B cell (primary cell): ENCODE results near the gene GRM8. TPM values are rescaled to one million over a fixed set of nuclear protein-coding genes. Genes with fewer than 3 reads are reported as not detected.

Experiments
- ATAC-seq: fragments of 200-7000 bp; cut with Tn5 transposase; one replicate; pipeline ENCODE4 v1.10.0; 2021; ENCODE audit warnings: low read depth, mild to moderate bottlenecking, moderate number of reproducible peaks, moderate library complexity
- CTCF ChIA-PET: fragments of 350-600 bp; sonication (Branson Sonifier 250); formaldehyde crosslinking; loops from one replicate; lab custom pipeline; 2021; ENCODE audit warnings: antibody characterized with exemption, inconsistent platforms; lab: Charles Lee
- POLR2A ChIA-PET: fragments of 350-600 bp; sonication (Branson Sonifier 250); formaldehyde crosslinking; loops from one replicate; lab custom pipeline; 2021; ENCODE audit warnings: antibody characterized with exemption; lab: Charles Lee
- DNase-seq: peaks from one replicate; pipeline ENCODE4 v3.0.0; 2013
- H2AFZ ChIP-seq: 2 replicates; pipeline ENCODE4 v1.6.1; 2012; ENCODE audit warnings: mild to moderate bottlenecking, low read depth, low read length; ENCODE audit not compliant: insufficient read depth, poor library complexity, severe bottlenecking
- H3K27ac ChIP-seq, 2 donors: 1 replicate in 1 of 2; 2 replicates in 1 of 2; pipeline ENCODE4 v1.5.1; 2012 to 2013; ENCODE audit warnings: low read length in 2 of 2, mild to moderate bottlenecking in 2 of 2, moderate library complexity in 1 of 2
- H3K27me3 ChIP-seq, 4 experiments: fragments of 200-600 bp in 1 of 4; sonication (generic) in 1 of 4; replicated peaks in 1 of 4; 1 replicate in 2 of 4; 2 replicates in 2 of 4; pipeline versions ENCODE4 v1.6.1 to v1.7.0; 2013 to 2016; ENCODE audit warnings: low read length in 3 of 4, mild to moderate bottlenecking in 2 of 4, mixed read lengths in 1 of 4, moderate library complexity in 1 of 4; ENCODE audit not compliant: insufficient read depth in 4 of 4, control insufficient read depth in 3 of 4; ENCODE audit errors: control extremely low read depth in 1 of 4
- H3K36me3 ChIP-seq, 2 experiments: replicated peaks in 1 of 2; 1 replicate in 1 of 2; 2 replicates in 1 of 2; pipeline versions ENCODE4 v1.6.1 to v1.7.1; 2013; ENCODE audit warnings: low read length in 1 of 2; ENCODE audit not compliant: insufficient read depth in 2 of 2, control insufficient read depth in 1 of 2; ENCODE audit errors: control extremely low read depth in 1 of 2, extremely low read depth in 1 of 2
- H3K4me1 ChIP-seq, 2 donors: fragments of 200-600 bp in 1 of 2; sonication (generic) in 1 of 2; 1 replicate in 1 of 2; 2 replicates in 1 of 2; pipeline versions ENCODE4 v1.5.1 to v1.6.1; 2013 to 2017; ENCODE audit warnings: low read length in 2 of 2; ENCODE audit not compliant: control insufficient read depth in 2 of 2, insufficient read depth in 2 of 2
- H3K4me2 ChIP-seq: replicated peaks from 2 replicates; pipeline ENCODE3; 2012; ENCODE audit warnings: mild to moderate bottlenecking, low read depth, low read length; ENCODE audit not compliant: poor library complexity, severe bottlenecking
- H3K4me3 ChIP-seq, 5 experiments: fragments of 200-600 bp in 1 of 5; sonication (generic) in 1 of 5; 1 replicate in 3 of 5; 2 replicates in 2 of 5; pipeline versions ENCODE4 v1.5.1 to v1.7.0; 2011 to 2016; ENCODE audit warnings: low read length in 4 of 5, mild to moderate bottlenecking in 4 of 5, low read depth in 2 of 5, control low read depth in 1 of 5, moderate library complexity in 1 of 5; ENCODE audit not compliant: insufficient read depth in 1 of 5; ENCODE audit errors: control extremely low read depth in 1 of 5, extremely low read depth in 1 of 5
- H3K79me2 ChIP-seq: fragments of 200-600 bp; sonication (generic); one replicate; pipeline ENCODE4 v1.6.0; 2016; ENCODE audit warnings: low read length; ENCODE audit not compliant: control insufficient read depth, insufficient read depth
- H3K9ac ChIP-seq: fragments of 200-600 bp; sonication (generic); 2 replicates; pipeline ENCODE4 v1.6.1; 2017; ENCODE audit warnings: mild to moderate bottlenecking, low read length, moderate library complexity
- H3K9me3 ChIP-seq, 3 donors: one replicate each; pipeline versions ENCODE4 v1.6.1 to v1.7.1; 2013; ENCODE audit warnings: low read length in 2 of 3; ENCODE audit not compliant: control insufficient read depth in 2 of 3, insufficient read depth in 1 of 3; ENCODE audit errors: control extremely low read depth in 1 of 3
- H4K20me1 ChIP-seq: 2 replicates; pipeline ENCODE4 v1.6.0; 2012; ENCODE audit warnings: mild to moderate bottlenecking, low read length; ENCODE audit not compliant: insufficient read depth, control insufficient read depth, poor library complexity, severe bottlenecking
- H3K27ac Mint-ChIP-seq: one replicate; pipeline ENCODE4 v1.8.0; 2021; ENCODE audit warnings: mixed read lengths
- H3K27me3 Mint-ChIP-seq: one replicate; pipeline ENCODE4 v1.8.0; 2021; ENCODE audit warnings: mixed read lengths
- H3K4me1 Mint-ChIP-seq: one replicate; pipeline ENCODE4 v1.8.0; 2021; ENCODE audit warnings: mixed read lengths
- H3K4me3 Mint-ChIP-seq: one replicate; pipeline ENCODE4 v1.8.0; 2021; ENCODE audit warnings: mixed read lengths
- H3K9me3 Mint-ChIP-seq: one replicate; pipeline ENCODE4 v1.8.0; 2022; ENCODE audit warnings: mixed read lengths; ENCODE audit not compliant: insufficient read depth
- CTCF ChIP-seq: fragments of 200-600 bp; IDR thresholded peaks from one replicate; pipeline ENCODE4 v1.8.0; 2022; ENCODE audit warnings: antibody characterized with exemption, mild to moderate bottlenecking
- EZH2 ChIP-seq: IDR thresholded peaks from 2 replicates; pipeline ENCODE4 v1.6.1; 2012; ENCODE audit warnings: borderline replicate concordance, low read depth, mild to moderate bottlenecking, moderate library complexity, low read length; ENCODE audit not compliant: insufficient read depth, poor library complexity, severe bottlenecking
- WGBS: methylation state at CpG from one replicate; pipeline ENCODE4 v1.1.5; 2013; ENCODE audit warnings: missing lambda C conversion rate; ENCODE audit not compliant: insufficient coverage; 5-methylcytosine and 5-hydroxymethylcytosine counted together
- intact Hi-C: fragments of 100-400 bp; cut with micrococcal nuclease; formaldehyde crosslinking; loops from one replicate; pipeline ENCODE4 v1.10.0; 2022
- polyA plus RNA-seq: library from polyadenylated mRNA; depleted of rRNA; stranded (reverse); fragments of >200 nt; gene quantifications from 2 replicates; pipeline ENCODE4 v1.2.3, GENCODE V29; 2012
- total RNA-seq, 2 donors: library from RNA; stranded (reverse); fragments of 120-200 nt in 1 of 2; gene quantifications; 1 replicate in 1 of 2; 2 replicates in 1 of 2; pipeline versions ENCODE4 v1.2.3 to v1.2.4, GENCODE V29; 2013 to 2022

GRM8 gene
- total and polyA plus RNA-seq, 2 donors (not counting 1 experiment from before 2014, with no cell fraction given): not detected

GRCh38 chr7:126398851-126399529, 853.8 kb downstream of the GRM8 start:
- no peaks in the 10 kb centered on the region for H3K27me3 ChIP-seq
- Mint-ChIP-seq H3K4me3 (no peak overlapping the region), H3K27me3 (no peaks in the 10 kb centered on the region), H3K27ac (no peak overlapping the region), H3K9me3 (no peaks in the 10 kb centered on the region), H3K4me1 (no peaks in the 10 kb centered on the region)
- no peaks in the 10 kb centered on the region for H3K9me3 ChIP-seq
- no peak for TF ChIP-seq CTCF
- TF ChIP-seq EZH2: no peak
- ChIA-PET CTCF (no interaction called here), POLR2A (no interaction called here)
- DNase-seq: no peak
- intact Hi-C loops: no loop called here
- H3K4me2 ChIP-seq: no peak overlapping the region
- H3K27ac ChIP-seq: no peak overlapping the region
- no peak overlapping the region for H3K9ac ChIP-seq
- ATAC-seq: no peak
- no peak overlapping the region for H3K4me3 ChIP-seq
- no peaks in the 10 kb centered on the region for H3K36me3 ChIP-seq
- H3K79me2 ChIP-seq: no peaks in the 10 kb centered on the region
- H3K4me1 ChIP-seq: no peaks in the 10 kb centered on the region
- no peak overlapping the region for H2AFZ ChIP-seq
- H4K20me1 ChIP-seq: no peaks in the 10 kb centered on the region
- no CpG with 5 or more reads among the region's 3 CpGs for WGBS

DNA sequence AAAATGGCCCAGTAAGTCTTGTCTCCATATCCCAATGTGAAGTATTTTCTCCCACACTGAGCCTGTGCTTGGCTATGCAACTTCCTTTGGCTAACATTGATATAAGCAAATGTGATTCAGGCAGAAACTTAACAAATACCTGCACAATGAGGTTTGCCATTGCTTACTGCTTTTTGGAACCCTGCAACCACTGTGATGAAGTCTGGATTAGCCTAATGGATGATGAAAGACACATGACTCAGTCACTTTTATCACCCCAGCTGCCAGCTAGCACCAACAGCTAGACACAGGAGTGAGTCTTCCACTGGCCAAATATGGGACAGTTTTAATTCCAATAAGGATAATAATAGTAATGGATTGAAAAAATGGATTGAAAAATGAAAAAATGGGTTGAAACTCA, 854.5 kb downstream of the GRM8 start:
- Histone ChIP-seq H3K4me1 (no peaks in the 10 kb centered on the region), H4K20me1 (no peaks in the 10 kb centered on the region), H3K36me3 (no peaks in the 10 kb centered on the region), H3K4me2 (no peak overlapping the region), H3K27me3 (no peaks in the 10 kb centered on the region), H3K27ac (no peak overlapping the region), H3K79me2 (no peaks in the 10 kb centered on the region), H3K9ac (no peak overlapping the region), H2AFZ (no peak overlapping the region), H3K4me3 (no peak overlapping the region), H3K9me3 (no peaks in the 10 kb centered on the region)
- no peak for DNase-seq
- ChIA-PET POLR2A (no interaction called here), CTCF (no interaction called here)
- TF ChIP-seq EZH2: no peak
- no peak for TF ChIP-seq CTCF
- intact Hi-C loops: no loop called here
- H3K4me3 Mint-ChIP-seq: no peak overlapping the region
- H3K27me3 Mint-ChIP-seq: no peaks in the 10 kb centered on the region
- no peaks in the 10 kb centered on the region for H3K4me1 Mint-ChIP-seq
- H3K27ac Mint-ChIP-seq: no peak overlapping the region
- ATAC-seq: no peak
- H3K9me3 Mint-ChIP-seq: no peaks in the 10 kb centered on the region
